Adipose tissue (tissue), 3 donors: Measurements from ENCODE around the gene KCNIP4. TPM values are rescaled to one million over a fixed set of nuclear protein-coding genes. Genes with fewer than 3 reads are reported as not detected.

Experiments
- H3K27ac ChIP-seq: one replicate; pipeline ENCODE4 v1.5.1; 2013; ENCODE audit warnings: low read depth, low read length
- WGBS, 3 donors: extraction: QIAGEN DNeasy Blood & Tissue Kit; methylation state at CpG; one replicate each; pipeline ENCODE4 v1.1.7; 2013; 5-methylcytosine and 5-hydroxymethylcytosine counted together
- polyA plus RNA-seq, 3 donors: library from polyadenylated mRNA; stranded (reverse); fragments of 200-250 nt; gene quantifications; one replicate each; pipeline ENCODE4 v1.2.3, GENCODE V29; 2013
- donor health status: healthy with polysubstance abuse.
- donor health status: Bipolar disorder and iron deficiency.
- donor health status: healthy.

The KCNIP4 gene
- polyA plus RNA-seq, 3 donors, result 0.08 to 0.34 TPM; not detected in 1

DNA sequence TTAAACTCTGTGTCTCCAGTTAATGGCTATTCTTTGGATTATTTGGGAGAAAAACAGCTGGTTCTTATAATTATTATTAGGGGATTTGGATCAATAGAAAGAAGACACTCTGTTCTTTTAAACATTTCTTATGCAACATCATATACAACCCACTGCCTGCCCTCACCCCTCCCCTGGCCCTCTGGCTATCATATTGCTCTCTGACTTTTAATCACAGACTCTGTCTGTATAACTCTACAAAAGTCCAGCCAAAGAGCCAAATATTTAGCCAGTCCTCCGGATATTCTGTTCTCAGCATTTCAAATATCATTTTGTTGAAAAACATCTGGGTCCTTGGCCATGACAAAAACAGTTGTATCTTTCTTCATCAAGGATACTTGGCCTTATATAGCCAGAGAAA lies 1267.3 kb downstream of the KCNIP4 start:
- WGBS, 3 donors, result 53 to 67% (median 56%) methylated on average over 1 of the region's 1 CpG
- H3K27ac ChIP-seq, result no peak overlapping the region

DNA sequence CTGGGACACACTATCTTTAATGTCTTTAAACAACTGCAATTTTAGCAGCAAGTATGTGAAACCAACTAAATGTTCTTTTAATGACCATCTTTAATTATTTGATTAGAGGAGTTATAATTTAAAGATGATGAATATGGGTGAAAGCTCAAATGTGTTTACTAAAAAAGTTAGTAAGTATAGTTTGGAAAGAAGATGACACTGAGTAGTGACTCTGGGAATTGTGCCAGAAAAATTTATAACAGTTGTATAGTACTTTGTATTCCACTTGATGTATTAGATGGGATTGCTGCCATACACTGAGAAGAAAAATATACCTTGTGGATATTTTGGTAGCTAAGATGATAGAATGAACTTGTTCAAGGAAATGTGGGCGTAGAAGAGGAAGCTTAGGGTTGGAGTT lies 1267.8 kb downstream of the KCNIP4 start:
- 65 to 77% (median 65%) methylated on average over 1 of the region's 1 CpG for WGBS, 3 donors

DNA sequence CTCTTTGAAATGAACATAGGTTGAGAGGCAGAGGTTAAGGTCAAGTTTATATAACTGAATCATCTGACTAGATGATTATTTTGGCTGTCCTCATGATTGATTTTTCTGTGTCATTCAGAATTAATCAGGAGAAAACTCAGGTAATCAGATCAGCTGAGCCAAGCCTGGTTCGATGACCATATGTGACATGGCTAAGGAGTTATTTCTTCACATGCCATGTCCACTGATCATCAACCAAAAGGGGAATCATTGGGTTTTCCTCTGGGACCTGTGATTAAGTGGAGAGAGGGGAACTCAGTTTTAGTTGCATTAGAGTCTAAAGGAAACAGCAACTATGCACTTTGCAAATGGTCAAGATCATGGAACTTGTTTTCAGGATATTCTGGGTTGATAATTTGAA lies 1268.6 kb downstream of the KCNIP4 start:
- 46 to 81% (median 80%) methylated on average over 1 of the region's 1 CpG for WGBS, 3 donors
- no peak overlapping the region for H3K27ac ChIP-seq

More for the DNA sequence above, 1267.8 kb downstream of the KCNIP4 start:
- H3K27ac ChIP-seq, result no peak overlapping the region
